Natural killer cell (primary cell): ENCODE results near the gene POLR2A. TPM values are rescaled to one million over a fixed set of nuclear protein-coding genes. Genes with fewer than 3 reads are reported as not detected.

ENCODE experiments used
- ATAC-seq, 3 donors: fragments of 150-1000 bp in 2 of 3; fragments of 200-7000 bp in 1 of 3; cut with Tn5 transposase; 1 replicate in 1 of 3; 2 replicates in 2 of 3; pipeline ENCODE4 v1.10.0; 2021; ENCODE audit warnings: mild to moderate bottlenecking in 2 of 3, moderate library complexity in 2 of 3
- DNase-seq, 2 donors: peaks; one replicate each; pipeline versions ENCODE4 v3.0.0 to v3.0.0-alpha.2; 2013 to 2021; ENCODE audit warnings: mixed read lengths in 1 of 2
- H3K27ac ChIP-seq: one replicate; pipeline ENCODE4 v1.5.1; 2013; ENCODE audit warnings: mild to moderate bottlenecking, low read length
- H3K27me3 ChIP-seq: one replicate; pipeline ENCODE4 v1.6.1; 2013; ENCODE audit warnings: low read length; ENCODE audit not compliant: control insufficient read depth, insufficient read depth
- H3K36me3 ChIP-seq: one replicate; pipeline ENCODE4 v1.6.1; 2013; ENCODE audit warnings: low read length; ENCODE audit not compliant: control insufficient read depth, insufficient read depth
- H3K4me1 ChIP-seq: one replicate; pipeline ENCODE4 v1.6.1; 2013; ENCODE audit warnings: low read length; ENCODE audit not compliant: control insufficient read depth, insufficient read depth
- H3K4me3 ChIP-seq: one replicate; pipeline ENCODE4 v1.5.1; 2013; ENCODE audit warnings: low read length
- H3K9me3 ChIP-seq: one replicate; pipeline ENCODE4 v1.6.1; 2013; ENCODE audit warnings: low read length; ENCODE audit not compliant: control insufficient read depth, insufficient read depth
- H3K27ac Mint-ChIP-seq, 2 donors: one replicate each; pipeline ENCODE4 v1.8.0; 2022; ENCODE audit warnings: mild to moderate bottlenecking in 2 of 2, mixed read lengths in 2 of 2, moderate library complexity in 1 of 2
- H3K27me3 Mint-ChIP-seq, 2 donors: one replicate each; pipeline ENCODE4 v1.8.0; 2022; ENCODE audit warnings: low read depth in 2 of 2, mixed read lengths in 2 of 2
- H3K36me3 Mint-ChIP-seq: one replicate; pipeline ENCODE4 v1.8.0; 2022; ENCODE audit warnings: mixed read lengths
- H3K4me1 Mint-ChIP-seq, 2 donors: one replicate each; pipeline ENCODE4 v1.8.0; 2022; ENCODE audit warnings: mixed read lengths in 2 of 2
- H3K4me3 Mint-ChIP-seq: one replicate; pipeline ENCODE4 v1.8.0; 2022; ENCODE audit warnings: mild to moderate bottlenecking, moderate library complexity, mixed read lengths
- H3K9me3 Mint-ChIP-seq, 2 donors: one replicate each; pipeline ENCODE4 v1.8.0; 2022; ENCODE audit warnings: mixed read lengths in 2 of 2
- CTCF ChIP-seq: fragments of 200-600 bp; IDR thresholded peaks from one replicate; pipeline ENCODE4 v1.8.0; 2022; ENCODE audit warnings: antibody characterized with exemption
- WGBS: methylation state at CpG from one replicate; pipeline ENCODE4 v1.1.7; 2013; ENCODE audit warnings: missing lambda C conversion rate; ENCODE audit not compliant: insufficient coverage; 5-methylcytosine and 5-hydroxymethylcytosine counted together
- intact Hi-C: fragments of 100-400 bp; cut with micrococcal nuclease; formaldehyde crosslinking; loops from one replicate; pipeline ENCODE4 v1.14.2; 2022
- total RNA-seq, 4 donors: library from RNA; stranded (reverse); fragments of 120-200 nt in 1 of 4; gene quantifications; one replicate each; pipeline versions ENCODE4 v1.2.3 to v1.2.4, GENCODE V29; 2013 to 2022

Gene POLR2A
- total RNA-seq, 3 donors from 2014 or later (not counting 1 experiment from before 2014, with no cell fraction given): 515 to 879 (median 524) TPM

GRCh38 chr17:7477392-7478275 is 6.5 kb upstream of the POLR2A start:
- no peaks in the 10 kb centered on the region for H3K27me3 Mint-ChIP-seq
- no peak for TF ChIP-seq CTCF
- no peaks in the 10 kb centered on the region for H3K9me3 Mint-ChIP-seq
- peak overlapping the region; percentile 97 for H3K4me3 Mint-ChIP-seq
- Histone ChIP-seq H3K4me3 (peak overlapping the region; percentile 74), H3K27ac (peak overlapping the region; percentile 94), H3K9me3 (no peaks in the 10 kb centered on the region), H3K27me3 (no peaks in the 10 kb centered on the region), H3K4me1 (peaks cover 54% of the 10 kb centered on the region), H3K36me3 (no peaks in the 10 kb centered on the region)
- ATAC-seq (peak in 2 of 3 donors; percentile 10 to 16), DNase-seq (peak; percentile 43 to 68)
- 30% methylated on average over 26 of the region's 26 CpGs for WGBS
- H3K36me3 Mint-ChIP-seq: no peaks in the 10 kb centered on the region
- peaks cover 57 to 70% of the 10 kb centered on the region in 2 donors for H3K4me1 Mint-ChIP-seq
- peak overlapping the region; percentile 98 to 100 for H3K27ac Mint-ChIP-seq
- intact Hi-C loops: no loop called here

GRCh38 chr17:7478276-7479212 is 5.6 kb upstream of the POLR2A start:
- Mint-ChIP-seq H3K4me1 (peaks cover 66 to 79% of the 10 kb centered on the region in 2 donors), H3K4me3 (peak overlapping the region; percentile 97), H3K36me3 (no peaks in the 10 kb centered on the region), H3K9me3 (no peaks in the 10 kb centered on the region), H3K27me3 (no peaks in the 10 kb centered on the region), H3K27ac (peak overlapping the region; percentile 98 to 100)
- no peak for TF ChIP-seq CTCF
- H3K27ac ChIP-seq: peak overlapping the region; percentile 94
- H3K27me3 ChIP-seq: no peaks in the 10 kb centered on the region
- 17% methylated on average over 40 of the region's 40 CpGs for WGBS
- no peaks in the 10 kb centered on the region for H3K9me3 ChIP-seq
- peak; percentile 38 to 68 (median 45) for ATAC-seq
- DNase-seq: peak; percentile 74 to 85
- peak overlapping the region; percentile 74 for H3K4me3 ChIP-seq
- no peaks in the 10 kb centered on the region for H3K36me3 ChIP-seq
- intact Hi-C loops: no loop called here
- H3K4me1 ChIP-seq: peaks cover 63% of the 10 kb centered on the region

- Histone ChIP-seq H3K4me3 (peak within 1 kb of the TSS; percentile 74), H3K9me3 (no peaks in the 10 kb centered on the region), H3K4me1 (peaks cover 63% of the 10 kb centered on the region), H3K36me3 (no peaks in the 10 kb centered on the region), H3K27ac (peak within 1 kb of the TSS; percentile 94), H3K27me3 (no peaks in the 10 kb centered on the region)
- ATAC-seq (peak; percentile 4 to 18 (median 9)), DNase-seq (peak; percentile 73 to 82)
- no peaks in the 10 kb centered on the region for H3K36me3 Mint-ChIP-seq
- peak within 1 kb of the TSS; percentile 97 for H3K4me3 Mint-ChIP-seq
- WGBS: under 1% methylated on average over 78 of the region's 92 CpGs
- peaks cover 71 to 86% of the 10 kb centered on the region in 2 donors for H3K4me1 Mint-ChIP-seq
- TF ChIP-seq CTCF: no peak
- H3K27ac Mint-ChIP-seq: peak within 1 kb of the TSS; percentile 100
- no peaks in the 10 kb centered on the region for H3K27me3 Mint-ChIP-seq
- no peaks in the 10 kb centered on the region for H3K9me3 Mint-ChIP-seq
- intact Hi-C loops: loop anchor here (5.0 kb wide), 2 partner anchors 227 to 363 kb away; partner anchors contain the start of genes CTDNEP1 and ELP5
These were observed 4.7 kb upstream of the POLR2A start, which contains the start of gene ZBTB4 for GRCh38 chr17:7479213-7480088. ZBTB4 (minus strand) TSS chr17:7479631; CDS start chr17:7466801, 12,830 bp downstream.
